NCI-H1417 treated with DMSO at 0.1 percent for 48 hours (cell line): ENCODE data around the gene PHF14.

ENCODE experiments used
- DNase-seq: peaks from one replicate; lab custom pipeline; 2025; lab: John Stamatoyannopoulos, UW

Gene PHF14

GRCh38 chr7:11210374-11210773 lies 236.7 kb downstream of the PHF14 start:
- no peak for DNase-seq

DNA sequence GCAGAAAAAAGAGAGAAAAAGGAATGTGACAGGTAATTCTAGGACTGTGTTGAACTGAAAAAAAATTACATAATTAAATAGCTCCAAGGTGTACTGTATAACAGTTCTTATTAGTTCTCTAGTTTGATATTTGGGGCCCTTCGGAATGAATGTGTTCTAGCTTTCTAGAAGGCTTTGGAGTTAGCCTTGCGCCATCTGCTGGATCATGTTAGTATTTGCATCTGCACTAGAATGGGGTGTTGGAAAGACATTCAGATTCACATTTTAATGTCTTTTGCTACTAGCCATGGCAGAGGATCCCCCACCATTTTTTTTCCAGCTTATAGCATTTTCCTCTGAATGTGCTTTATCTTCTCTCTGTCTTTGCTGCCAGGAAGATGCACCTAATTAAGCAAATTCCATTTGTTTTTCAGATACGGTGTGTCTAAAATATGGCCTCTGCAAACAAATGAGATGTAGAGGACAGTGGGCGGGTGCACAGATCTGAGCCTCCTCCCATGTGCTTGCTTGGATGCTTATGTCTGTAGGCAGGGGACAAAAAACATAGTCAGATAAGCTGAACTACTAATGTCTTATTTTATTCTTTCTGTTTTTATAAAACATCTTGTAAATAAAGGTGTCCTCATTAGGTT lies 238.5 kb downstream of the PHF14 start:
- DNase-seq: peak; percentile 56

DNA sequence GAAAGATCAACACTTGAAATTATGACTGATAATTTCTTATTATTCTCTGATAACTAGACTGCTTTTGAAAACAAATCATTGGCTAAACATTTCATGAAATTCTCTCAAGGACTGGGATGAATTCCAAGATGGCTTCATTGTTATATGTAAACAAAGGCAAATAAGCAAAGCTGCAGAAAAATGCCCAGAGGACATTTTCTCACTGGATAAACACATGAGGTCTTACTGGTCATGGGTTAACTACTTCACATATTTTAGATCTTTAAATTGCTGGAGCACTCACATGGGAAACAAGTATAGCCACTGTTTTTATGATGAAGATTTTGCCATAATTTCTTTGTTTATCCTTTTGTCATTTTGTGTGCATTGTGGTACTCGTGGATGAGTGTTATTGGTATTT lies 239.1 kb downstream of the PHF14 start:
- DNase-seq: no peak

DNA sequence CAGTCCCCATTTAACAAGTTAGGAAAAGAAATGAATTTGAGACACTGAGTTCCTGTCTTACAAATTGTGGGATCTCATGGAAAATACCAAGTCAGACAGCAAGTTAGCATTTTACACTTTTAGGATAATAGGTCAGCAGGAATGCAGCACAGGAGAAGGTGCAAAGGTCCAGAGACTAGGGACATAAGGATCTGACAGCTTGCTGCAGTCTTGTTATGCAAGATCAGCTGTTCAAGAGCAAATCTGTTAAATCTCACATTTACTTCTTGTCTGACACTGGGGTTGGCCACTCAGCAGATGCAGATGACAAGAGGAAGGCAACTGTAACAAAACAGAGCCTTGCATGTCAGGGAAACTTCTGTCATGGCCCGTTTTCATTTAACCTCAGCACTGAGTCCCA lies 239.6 kb downstream of the PHF14 start:
- no peak for DNase-seq

DNA sequence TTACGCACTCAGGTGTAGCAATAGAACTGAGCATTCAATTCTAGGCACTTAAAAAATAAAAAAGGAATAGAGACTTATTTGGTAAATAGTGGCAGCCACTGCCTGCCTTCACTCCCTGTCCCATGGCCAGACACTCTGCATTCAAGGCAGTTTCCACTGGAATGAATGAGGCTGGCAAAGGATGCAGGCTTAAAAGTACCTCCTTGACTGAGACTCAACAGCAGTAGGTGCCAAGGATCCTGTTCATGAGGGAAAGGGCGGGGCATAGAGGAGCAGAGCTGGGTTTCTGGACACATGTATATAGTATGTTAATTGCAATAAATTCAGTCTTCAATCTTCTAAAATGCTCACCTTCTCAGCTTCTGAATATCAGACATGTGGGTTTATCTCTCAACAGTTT lies 242.6 kb downstream of the PHF14 start:
- no peak for DNase-seq

DNA sequence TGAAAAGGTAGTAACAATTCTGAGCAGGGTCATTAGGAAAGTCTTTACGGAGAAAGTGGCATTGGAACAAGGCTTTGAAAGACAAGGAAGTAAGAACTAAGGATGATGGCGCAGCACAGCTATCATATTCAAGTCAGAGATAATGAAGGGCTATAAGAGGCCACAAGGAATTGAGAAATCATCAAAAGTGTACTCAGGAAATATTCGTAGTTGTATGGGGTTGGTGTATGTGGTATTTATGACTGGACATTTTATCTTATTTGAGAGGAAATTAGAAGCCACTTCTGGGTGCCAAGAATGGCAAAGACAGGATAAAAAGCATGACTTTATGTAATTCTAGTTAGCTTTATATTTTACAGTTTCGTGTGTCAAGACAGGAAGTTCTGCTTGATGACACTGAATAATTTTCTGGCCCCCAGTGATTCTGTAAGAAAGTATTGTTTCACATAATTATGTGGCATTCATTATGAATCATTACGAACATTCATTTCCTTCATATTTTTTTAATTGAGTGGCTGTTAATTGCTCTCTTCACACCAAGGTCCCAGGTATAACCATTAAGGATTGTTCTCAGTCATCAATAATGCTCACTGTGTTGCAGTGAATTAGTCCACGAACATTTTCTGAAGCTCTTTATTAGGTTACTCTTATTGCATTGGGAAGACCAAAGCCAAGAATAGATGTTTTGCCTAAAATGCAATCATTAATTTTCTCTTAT lies 244.3 kb downstream of the PHF14 start:
- DNase-seq: no peak
